ENCODE data around the gene NOL9.

- TF ChIP-seq CTCF (IDR thresholded peaks at IDR 0.05) = no peak
- no peak for TF ChIP-seq POLR2A (IDR thresholded peaks at IDR 0.05)
These were observed 59.7 kb downstream of the NOL9 start for GRCh38 chr1:6494627-6495026.

All from tibial nerve (tissue), 3 donors.